Erythroblast (primary cell): ENCODE measurements around the gene VEGFC.

Experiments
- GATA1 ChIP-seq: IDR thresholded peaks from 2 replicates; pipeline ENCODE4 v1.6.1; 2011; ENCODE audit warnings: low read depth, mild to moderate bottlenecking, control low read depth, low read length, moderate library complexity
- POLR2A ChIP-seq: IDR thresholded peaks from 2 replicates; pipeline ENCODE4 v1.6.1; 2011; ENCODE audit warnings: mild to moderate bottlenecking, low read length

DNA sequence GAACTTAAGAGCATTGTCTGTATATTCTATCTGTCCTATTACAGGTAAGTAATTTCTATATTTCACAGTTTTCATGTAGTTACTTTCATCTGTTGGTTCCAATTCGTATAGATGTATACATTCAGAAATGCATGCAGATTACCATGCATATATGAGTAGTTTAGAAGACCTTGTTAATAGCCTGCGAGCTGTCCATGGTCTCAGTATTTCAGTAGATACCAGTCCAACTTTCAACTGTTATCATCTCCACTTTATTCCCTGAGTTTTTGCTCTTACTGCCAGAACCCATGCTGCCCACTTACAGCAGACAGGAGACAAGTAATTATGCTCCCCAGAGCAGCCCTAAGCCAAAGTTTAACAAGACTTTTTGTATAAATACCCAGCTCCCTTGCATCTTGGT lies 37.7 kb downstream of the VEGFC start:
- TF ChIP-seq POLR2A (no peak), GATA1 (no peak)
